ENCODE data around the gene PRKAG2.

- TF ChIP-seq, protein P1, sequence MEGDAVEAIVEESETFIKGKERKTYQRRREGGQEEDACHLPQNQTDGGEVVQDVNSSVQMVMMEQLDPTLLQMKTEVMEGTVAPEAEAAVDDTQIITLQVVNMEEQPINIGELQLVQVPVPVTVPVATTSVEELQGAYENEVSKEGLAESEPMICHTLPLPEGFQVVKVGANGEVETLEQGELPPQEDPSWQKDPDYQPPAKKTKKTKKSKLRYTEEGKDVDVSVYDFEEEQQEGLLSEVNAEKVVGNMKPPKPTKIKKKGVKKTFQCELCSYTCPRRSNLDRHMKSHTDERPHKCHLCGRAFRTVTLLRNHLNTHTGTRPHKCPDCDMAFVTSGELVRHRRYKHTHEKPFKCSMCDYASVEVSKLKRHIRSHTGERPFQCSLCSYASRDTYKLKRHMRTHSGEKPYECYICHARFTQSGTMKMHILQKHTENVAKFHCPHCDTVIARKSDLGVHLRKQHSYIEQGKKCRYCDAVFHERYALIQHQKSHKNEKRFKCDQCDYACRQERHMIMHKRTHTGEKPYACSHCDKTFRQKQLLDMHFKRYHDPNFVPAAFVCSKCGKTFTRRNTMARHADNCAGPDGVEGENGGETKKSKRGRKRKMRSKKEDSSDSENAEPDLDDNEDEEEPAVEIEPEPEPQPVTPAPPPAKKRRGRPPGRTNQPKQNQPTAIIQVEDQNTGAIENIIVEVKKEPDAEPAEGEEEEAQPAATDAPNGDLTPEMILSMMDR (IDR thresholded peaks at IDR 0.05), result no peak
- no peak for TF ChIP-seq POLR2A (IDR thresholded peaks at IDR 0.05)
- TF ChIP-seq POLR2AphosphoS5 (IDR thresholded peaks at IDR 0.05), result no peak
- TF ChIP-seq EP300 (IDR thresholded peaks at IDR 0.05), result no peak
Measured at GRCh38 chr7:151805191-151805590, 71.7 kb downstream of the PRKAG2 start.
